Stimulated activated CD4-positive, alpha-beta T cell treated with anti-CD3 and anti-CD28 coated beads, Interleukin-1b, Interleukin-23, amount 100 ng/mL, for 48 hours (primary cell): Measurements from ENCODE around the gene NT5C3B.
A peak's percentile ranks its signal among the peaks of the same experiment; 100 is the strongest.
"Not testable (repeated sequence)": the region's sequence is repeated elsewhere in the genome, so short reads cannot be mapped to it uniquely, and the experiment has no call there.

Source experiments
- DNase-seq: peaks from one replicate; pipeline ENCODE4 v3.0.0-alpha.2; 2020

The NT5C3B gene

GRCh38 chr17:41835800-41836549, at the start of gene NT5C3B:
Gene NT5C3B (minus strand): TSS chr17:41836232. CDS start chr17:41836193, 39 bp downstream.
- DNase-seq = peak; percentile 50

GRCh38 chr17:41885733-41886132, 49.7 kb upstream of the NT5C3B start:
- DNase-seq = no peak

GRCh38 chr17:41882756-41883155, 46.7 kb upstream of the NT5C3B start:
- no peak for DNase-seq

GRCh38 chr17:41880130-41880529, 44.1 kb upstream of the NT5C3B start:
- no peak for DNase-seq

- DNase-seq = not testable (repeated sequence)
These were observed 38.2 kb upstream of the NT5C3B start for GRCh38 chr17:41874293-41874670.

GRCh38 chr17:41873559-41874292, 37.7 kb upstream of the NT5C3B start:
- no peak for DNase-seq

- DNase-seq = no peak
These were observed 35.8 kb upstream of the NT5C3B start for GRCh38 chr17:41871789-41872188.

GRCh38 chr17:41870627-41871026, 34.6 kb upstream of the NT5C3B start:
- DNase-seq = no peak

- no peak for DNase-seq
These were observed 34.1 kb upstream of the NT5C3B start for GRCh38 chr17:41870097-41870496.

GRCh38 chr17:41869426-41869825, 33.4 kb upstream of the NT5C3B start:
- no peak for DNase-seq

GRCh38 chr17:41868568-41868967, 32.5 kb upstream of the NT5C3B start:
- DNase-seq = no peak

- no peak for DNase-seq
These were observed 29.5 kb upstream of the NT5C3B start for GRCh38 chr17:41865596-41865893.

GRCh38 chr17:41864836-41865595, 29.0 kb upstream of the NT5C3B start, which contains the start of gene KLHL11:
Gene KLHL11 (minus strand): TSS chr17:41865423. CDS start chr17:41865370, 53 bp downstream.
- DNase-seq = peak; percentile 89

GRCh38 chr17:41864498-41864835, 28.4 kb upstream of the NT5C3B start:
- DNase-seq = no peak

- peak; percentile 31 for DNase-seq
These were observed 27.2 kb upstream of the NT5C3B start for GRCh38 chr17:41863074-41863848.

- no peak for DNase-seq
These were observed 24.4 kb upstream of the NT5C3B start for GRCh38 chr17:41860254-41860931.

- not testable (repeated sequence) for DNase-seq
These were observed 15.3 kb upstream of the NT5C3B start for GRCh38 chr17:41851382-41851781.

- no peak for DNase-seq
These were observed 13.4 kb upstream of the NT5C3B start for GRCh38 chr17:41849251-41849990.

- DNase-seq = no peak
These were observed 12.8 kb upstream of the NT5C3B start for GRCh38 chr17:41848788-41849187.

GRCh38 chr17:41844971-41845370, 8.9 kb upstream of the NT5C3B start:
- no peak for DNase-seq

GRCh38 chr17:41840781-41841180, 4.7 kb upstream of the NT5C3B start:
- DNase-seq = not testable (repeated sequence)

- DNase-seq = not testable (repeated sequence)
These were observed 3.4 kb upstream of the NT5C3B start for GRCh38 chr17:41839448-41839847.
